Measurements from ENCODE around the gene PFKL. TPM values are rescaled to one million over a fixed set of nuclear protein-coding genes. Genes with fewer than 3 reads are reported as not detected.

Gene PFKL
- total RNA-seq, 1 experiment from 2014 or later, result 150 TPM

GRCh38 chr21:44305691-44306090 is 5.8 kb downstream of the PFKL start:
- Histone ChIP-seq H3K9me3 (ENCODE audit: control insufficient read depth in 1 of 2, insufficient read depth in 1 of 2, low read depth in 1 of 2, low read length in 2 of 2) (no peaks in the 10 kb centered on the region), H3K9ac (ENCODE audit: low read length) (no peak overlapping the region), H3K4me3 (replicated peaks in 1 of 2; ENCODE audit: low read depth in 1 of 2, low read length in 2 of 2) (no peak overlapping the region), H3K27ac (ENCODE audit: low read depth, low read length) (no peak overlapping the region), H3K36me3 (ENCODE audit: control insufficient read depth in 1 of 2, insufficient read depth in 2 of 2, low read length in 2 of 2) (peaks cover 4 to 8% of the 10 kb centered on the region in 2 experiments; a peak in 2 of 4 replicates), H3K4me2 (ENCODE audit: low read length) (no peak overlapping the region), H4K20me1 (ENCODE audit: insufficient read depth) (no peaks in the 10 kb centered on the region), H3K79me2 (ENCODE audit: insufficient read depth, low read length) (peaks cover 54% of the 10 kb centered on the region), H2AFZ (ENCODE audit: low read depth, low read length, poor library complexity, severe bottlenecking) (no peak overlapping the region), H3K9me2 (ENCODE audit: insufficient read depth) (no peaks in the 10 kb centered on the region), H3K27me3 (ENCODE audit: insufficient read depth, low read length) (no peaks in the 10 kb centered on the region), H3K4me1 (ENCODE audit: control insufficient read depth in 1 of 2, insufficient read depth in 2 of 2, low read length in 2 of 2) (peaks cover 10 to 24% of the 10 kb centered on the region in 2 experiments)
- BruUV-seq (replicated peaks), result no TSS peak
- no peak for ATAC-seq
- CTCF ChIA-PET, result no interaction called here
- RAD21 ChIA-PET (ENCODE audit: low non-redundant PET in 1 of 2, low total read pairs in 2 of 2, uncharacterized antibody in 2 of 2, unreplicated experiment in 2 of 2), result no interaction called here
- intact Hi-C loops (cut with micrococcal nuclease), result no loop called here
- POLR2A ChIA-PET, result no interaction called here
- no peak for TF ChIP-seq SRF (IDR thresholded peaks at IDR 0.05; ENCODE audit: low read depth)
- TF ChIP-seq CEBPB (IDR thresholded peaks at IDR 0.05; ENCODE audit: low read depth), result no peak
- no peak for TF ChIP-seq POLR2A (IDR thresholded peaks at IDR 0.05; ENCODE audit: borderline replicate concordance, extremely low read depth, insufficient read depth, insufficient read length)
- TF ChIP-seq, protein P1, sequence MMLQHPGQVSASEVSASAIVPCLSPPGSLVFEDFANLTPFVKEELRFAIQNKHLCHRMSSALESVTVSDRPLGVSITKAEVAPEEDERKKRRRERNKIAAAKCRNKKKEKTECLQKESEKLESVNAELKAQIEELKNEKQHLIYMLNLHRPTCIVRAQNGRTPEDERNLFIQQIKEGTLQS (IDR thresholded peaks at IDR 0.05), result no peak
- TF ChIP-seq POLR2AphosphoS5 (IDR thresholded peaks at IDR 0.05; ENCODE audit: low read depth, low read length), result no peak
- no peak for TF ChIP-seq ZBTB33 (IDR thresholded peaks at IDR 0.05; ENCODE audit: extremely low read depth, insufficient replicate concordance, low read length)
- TF ChIP-seq MAX (IDR thresholded peaks at IDR 0.05), result no peak
- no peak for TF ChIP-seq CTCF (IDR thresholded peaks at IDR 0.05 in 2 of 3, conservative IDR thresholded peaks at IDR 0.05 in 1 of 3; ENCODE audit: borderline replicate concordance in 1 of 3, insufficient read depth in 1 of 3, low read depth in 2 of 3, low read length in 2 of 3)
- no peak for TF ChIP-seq JUND (IDR thresholded peaks at IDR 0.05)
- TF ChIP-seq EZH2phosphoT487 (IDR thresholded peaks at IDR 0.05; ENCODE audit: borderline replicate concordance), result no peak
- no peak for TF ChIP-seq SIN3A (IDR thresholded peaks at IDR 0.05; ENCODE audit: low read depth)
- TF ChIP-seq EGR1 (IDR thresholded peaks at IDR 0.05; ENCODE audit: low read depth), result no peak
- no peak for TF ChIP-seq ZFX (IDR thresholded peaks at IDR 0.05)
- DNase-seq (ENCODE audit: low read depth, low spot score), result no peak

All from HCT116 (cell line).